T-cell (primary cell): ENCODE measurements around the gene STRIT1. TPM values are rescaled to one million over a fixed set of nuclear protein-coding genes. Genes with fewer than 3 reads are reported as not detected.

ENCODE experiments used
- ATAC-seq, 4 experiments: fragments of 200-7000 bp in 3 of 4; fragments of 150-1000 bp in 1 of 4; cut with Tn5 transposase; replicated peaks in 1 of 4; 1 replicate in 3 of 4; 2 replicates in 1 of 4; pipeline ENCODE4 v1.10.0; 2021; ENCODE audit warnings: moderate library complexity in 3 of 4, mild to moderate bottlenecking in 2 of 4, moderate number of reproducible peaks in 1 of 4
- CTCF ChIA-PET, 2 donors: fragments of 300-600 bp; sonication (Branson Sonifier 250); formaldehyde crosslinking; loops; one replicate each; lab custom pipeline; 2022; ENCODE audit warnings: antibody characterized with exemption in 2 of 2; lab: Charles Lee
- POLR2A ChIA-PET, 2 donors: fragments of 300-600 bp; sonication (Branson Sonifier 250); formaldehyde crosslinking; loops; one replicate each; lab custom pipeline; 2022; ENCODE audit warnings: antibody characterized with exemption in 2 of 2; lab: Charles Lee
- DNase-seq, 35 experiments: peaks; one replicate each; pipeline versions ENCODE4 v3.0.0 to v3.0.0-alpha.2; 2013 to 2023
- H3K27ac ChIP-seq: one replicate; pipeline ENCODE4 v1.5.1; 2013; ENCODE audit warnings: low read length
- H3K27me3 ChIP-seq, 2 experiments: replicated peaks in 1 of 2; 1 replicate in 1 of 2; 2 replicates in 1 of 2; pipeline versions ENCODE4 v1.6.1 to v1.7.0; 2013; ENCODE audit warnings: low read length in 1 of 2, mixed read lengths in 1 of 2; ENCODE audit not compliant: control insufficient read depth in 2 of 2, insufficient read depth in 2 of 2; ENCODE audit errors: extremely low read depth in 1 of 2
- H3K36me3 ChIP-seq, 2 donors: 1 replicate in 1 of 2; 2 replicates in 1 of 2; pipeline versions ENCODE4 v1.6.1 to v1.7.0; 2013; ENCODE audit warnings: low read length in 1 of 2; ENCODE audit not compliant: control insufficient read depth in 2 of 2, insufficient read depth in 1 of 2; ENCODE audit errors: extremely low read depth in 1 of 2
- H3K4me1 ChIP-seq, 2 experiments: 1 replicate in 1 of 2; 2 replicates in 1 of 2; pipeline versions ENCODE4 v1.6.1 to v1.7.0; 2013; ENCODE audit warnings: low read length in 2 of 2, mixed read lengths in 1 of 2; ENCODE audit not compliant: insufficient read depth in 2 of 2, control insufficient read depth in 1 of 2; ENCODE audit errors: extremely low read depth in 1 of 2
- H3K4me3 ChIP-seq, 2 donors: 1 replicate in 1 of 2; 2 replicates in 1 of 2; pipeline versions ENCODE4 v1.5.1 to v1.7.0; 2013; ENCODE audit warnings: mild to moderate bottlenecking in 2 of 2, low read length in 1 of 2, moderate library complexity in 1 of 2; ENCODE audit not compliant: control insufficient read depth in 1 of 2; ENCODE audit errors: extremely low read depth in 1 of 2
- H3K9me3 ChIP-seq: 2 replicates; pipeline ENCODE4 v1.7.0; 2013
- H3K27ac Mint-ChIP-seq, 2 donors: one replicate each; pipeline ENCODE4 v1.8.0; 2020 to 2021; ENCODE audit warnings: mild to moderate bottlenecking in 2 of 2, mixed read lengths in 2 of 2
- H3K27me3 Mint-ChIP-seq, 2 donors: one replicate each; pipeline ENCODE4 v1.8.0; 2021 to 2022; ENCODE audit warnings: mixed read lengths in 2 of 2
- H3K36me3 Mint-ChIP-seq: one replicate; pipeline ENCODE4 v1.8.0; 2021; ENCODE audit warnings: mixed read lengths
- H3K4me1 Mint-ChIP-seq, 3 donors: one replicate each; pipeline ENCODE4 v1.8.0; 2020 to 2022; ENCODE audit warnings: mixed read lengths in 3 of 3, mild to moderate bottlenecking in 1 of 3
- H3K4me3 Mint-ChIP-seq, 3 donors: one replicate each; pipeline ENCODE4 v1.8.0; 2020 to 2022; ENCODE audit warnings: mild to moderate bottlenecking in 3 of 3, mixed read lengths in 3 of 3, moderate library complexity in 3 of 3
- H3K9me3 Mint-ChIP-seq, 3 donors: one replicate each; pipeline ENCODE4 v1.8.0; 2020 to 2022; ENCODE audit warnings: mixed read lengths in 3 of 3
- WGBS: methylation state at CpG from one replicate; pipeline ENCODE4 v1.1.5; 2013; ENCODE audit warnings: missing lambda C conversion rate; ENCODE audit not compliant: insufficient coverage; 5-methylcytosine and 5-hydroxymethylcytosine counted together
- total RNA-seq, 35 experiments: library from RNA in 6 of 35; stranded (reverse) in 6 of 35; fragments of 120-200 nt in 1 of 35; gene quantifications; one replicate each; pipeline versions ENCODE4 v1.2.1 to v1.2.4 and lab custom pipeline; 2013 to 2026

The STRIT1 gene
- total RNA-seq, 5 donors from 2014 or later (not counting 1 experiment from before 2014, with no cell fraction given) = not detected

DNA sequence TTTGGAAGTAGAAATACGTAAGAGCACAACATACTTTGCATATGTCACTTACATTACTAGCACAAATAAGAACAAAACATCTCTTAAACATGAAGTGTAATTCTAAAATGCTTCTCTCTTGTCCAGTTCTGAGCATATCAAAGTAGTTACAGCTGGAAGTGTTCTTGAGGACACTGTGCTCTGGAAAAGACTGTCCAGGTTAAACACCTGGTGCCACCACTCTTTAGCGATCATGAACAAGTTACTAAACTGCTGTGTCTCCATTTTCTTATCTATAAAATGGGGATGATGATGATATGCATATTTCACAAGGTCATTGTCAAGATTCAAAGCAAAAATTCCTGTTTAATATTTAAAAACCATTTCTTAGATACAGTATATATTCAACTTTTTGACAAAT lies 790 bp downstream of the STRIT1 start:
- no peaks in the 10 kb centered on the region for H3K36me3 Mint-ChIP-seq
- no CpG with 5 or more reads among the region's 2 CpGs for WGBS
- no peak for DNase-seq

DNA sequence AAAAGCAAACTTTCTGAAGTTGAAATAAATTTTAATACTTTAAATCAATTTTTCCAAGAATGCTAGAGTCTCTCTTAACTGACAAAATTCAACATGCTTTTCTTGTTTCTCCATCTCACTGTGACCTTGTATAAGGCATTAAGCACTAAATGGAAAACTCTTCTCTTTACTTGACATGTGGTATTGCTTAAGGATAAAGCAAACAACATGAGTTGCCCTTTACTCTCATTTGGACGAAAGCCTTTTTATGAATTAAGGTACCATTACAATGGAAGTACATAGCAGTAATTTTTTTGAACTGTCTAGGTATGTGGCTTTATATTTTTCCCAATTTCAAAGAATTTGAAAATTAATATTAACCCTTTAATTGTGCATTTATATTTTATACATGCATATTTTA lies 1.4 kb downstream of the STRIT1 start:
- POLR2A ChIA-PET = no interaction called here
- CTCF ChIA-PET = no interaction called here

More for the DNA sequence above, 790 bp downstream of the STRIT1 start:
- ATAC-seq = no peak
- Mint-ChIP-seq H3K4me1 (no peaks in the 10 kb centered on the region), H3K27me3 (peaks cover 0 to 7% of the 10 kb centered on the region in 2 donors), H3K27ac (no peak overlapping the region), H3K4me3 (no peak overlapping the region), H3K9me3 (peaks cover 8 to 12% (median 10%) of the 10 kb centered on the region in 3 donors)
- Histone ChIP-seq H3K27ac (no peak overlapping the region), H3K4me1 (no peaks in the 10 kb centered on the region), H3K27me3 (no peaks in the 10 kb centered on the region), H3K4me3 (no peak overlapping the region), H3K36me3 (no peaks in the 10 kb centered on the region), H3K9me3 (no peaks in the 10 kb centered on the region)
- POLR2A ChIA-PET = no interaction called here
- CTCF ChIA-PET = no interaction called here

DNA sequence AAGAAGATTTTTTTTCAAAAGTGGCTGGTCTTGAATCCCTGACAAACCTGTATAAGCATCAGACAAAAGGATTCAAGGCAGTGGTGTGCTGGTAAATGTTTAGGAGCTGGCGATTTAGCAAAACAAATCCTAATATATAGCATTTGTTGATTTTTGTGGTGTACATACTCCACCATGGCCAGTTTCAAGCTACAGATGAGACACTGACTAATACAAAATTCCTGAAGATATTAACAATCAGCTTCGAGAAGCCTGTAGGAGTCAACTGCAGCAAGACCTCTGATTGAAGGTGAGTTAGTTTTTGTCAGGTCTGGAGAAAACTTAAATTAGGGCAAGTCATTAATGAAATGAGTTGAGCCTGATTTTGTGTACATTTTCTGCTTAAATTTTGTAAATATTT lies 6.7 kb downstream of the STRIT1 start:
- WGBS = no CpG with 5 or more reads among the region's 2 CpGs
- Histone ChIP-seq H3K4me3 (no peak overlapping the region), H3K4me1 (no peaks in the 10 kb centered on the region), H3K27me3 (no peaks in the 10 kb centered on the region), H3K36me3 (no peaks in the 10 kb centered on the region), H3K27ac (no peak overlapping the region), H3K9me3 (no peaks in the 10 kb centered on the region)
- ATAC-seq (no peak), DNase-seq (no peak)
- Mint-ChIP-seq H3K4me3 (no peak overlapping the region), H3K27ac (no peak overlapping the region), H3K36me3 (no peaks in the 10 kb centered on the region), H3K27me3 (no peaks in the 10 kb centered on the region), H3K9me3 (no peaks in the 10 kb centered on the region), H3K4me1 (no peaks in the 10 kb centered on the region)
- CTCF ChIA-PET = interaction anchor here in 1 of 2 donors (0.6 kb wide), 1 partner anchor 63 kb away, joined by 4 read pairs; no protein-coding TSS in a partner anchor
- POLR2A ChIA-PET = no interaction called here

More for the DNA sequence above, 1.4 kb downstream of the STRIT1 start:
- no peak overlapping the region for H3K27ac Mint-ChIP-seq
- Histone ChIP-seq H3K27me3 (no peaks in the 10 kb centered on the region), H3K27ac (no peak overlapping the region), H3K4me1 (no peaks in the 10 kb centered on the region), H3K9me3 (no peaks in the 10 kb centered on the region), H3K4me3 (no peak overlapping the region), H3K36me3 (no peaks in the 10 kb centered on the region)
- no peaks in the 10 kb centered on the region for H3K36me3 Mint-ChIP-seq
- no CpG with 5 or more reads among the region's 1 CpG for WGBS
- no peaks in the 10 kb centered on the region for H3K4me1 Mint-ChIP-seq
- H3K4me3 Mint-ChIP-seq = no peak overlapping the region
- DNase-seq = no peak
- peaks cover 4 to 7% (median 7%) of the 10 kb centered on the region in 3 donors for H3K9me3 Mint-ChIP-seq
- no peak for ATAC-seq
- H3K27me3 Mint-ChIP-seq = peaks cover 0 to 7% of the 10 kb centered on the region in 2 donors

DNA sequence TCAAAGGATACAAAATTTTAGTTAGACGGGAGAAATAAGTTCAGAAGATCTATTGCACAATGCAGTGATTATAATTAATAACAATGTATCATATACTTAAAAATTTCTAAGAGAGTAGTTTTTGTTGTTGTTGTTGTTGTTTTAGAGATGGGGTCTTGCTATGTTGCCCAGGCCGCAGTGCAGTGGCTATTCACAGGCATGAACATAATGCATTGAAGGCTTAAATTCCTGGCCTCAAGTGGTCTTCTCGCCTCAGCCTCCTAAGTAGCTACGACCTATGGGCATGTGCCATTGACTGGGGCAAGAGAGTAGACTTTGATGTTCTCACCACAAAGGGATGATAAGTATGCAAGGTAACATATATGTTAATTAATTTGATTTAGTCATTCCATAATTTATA lies 7.5 kb downstream of the STRIT1 start:
- H3K36me3 Mint-ChIP-seq = no peaks in the 10 kb centered on the region
- no peaks in the 10 kb centered on the region for H3K9me3 ChIP-seq
- no peaks in the 10 kb centered on the region for H3K27me3 Mint-ChIP-seq
- H3K27me3 ChIP-seq = no peaks in the 10 kb centered on the region
- H3K27ac Mint-ChIP-seq = no peak overlapping the region
- ChIA-PET CTCF (no interaction called here), POLR2A (no interaction called here)
- WGBS = 100% methylated on average over 1 of the region's 4 CpGs
- no peak overlapping the region for H3K4me3 Mint-ChIP-seq
- H3K4me1 Mint-ChIP-seq = no peaks in the 10 kb centered on the region
- H3K4me3 ChIP-seq = no peak overlapping the region
- DNase-seq (no peak), ATAC-seq (no peak)
- H3K4me1 ChIP-seq = no peaks in the 10 kb centered on the region
- no peak overlapping the region for H3K27ac ChIP-seq
- no peaks in the 10 kb centered on the region for H3K9me3 Mint-ChIP-seq
- H3K36me3 ChIP-seq = no peaks in the 10 kb centered on the region

DNA sequence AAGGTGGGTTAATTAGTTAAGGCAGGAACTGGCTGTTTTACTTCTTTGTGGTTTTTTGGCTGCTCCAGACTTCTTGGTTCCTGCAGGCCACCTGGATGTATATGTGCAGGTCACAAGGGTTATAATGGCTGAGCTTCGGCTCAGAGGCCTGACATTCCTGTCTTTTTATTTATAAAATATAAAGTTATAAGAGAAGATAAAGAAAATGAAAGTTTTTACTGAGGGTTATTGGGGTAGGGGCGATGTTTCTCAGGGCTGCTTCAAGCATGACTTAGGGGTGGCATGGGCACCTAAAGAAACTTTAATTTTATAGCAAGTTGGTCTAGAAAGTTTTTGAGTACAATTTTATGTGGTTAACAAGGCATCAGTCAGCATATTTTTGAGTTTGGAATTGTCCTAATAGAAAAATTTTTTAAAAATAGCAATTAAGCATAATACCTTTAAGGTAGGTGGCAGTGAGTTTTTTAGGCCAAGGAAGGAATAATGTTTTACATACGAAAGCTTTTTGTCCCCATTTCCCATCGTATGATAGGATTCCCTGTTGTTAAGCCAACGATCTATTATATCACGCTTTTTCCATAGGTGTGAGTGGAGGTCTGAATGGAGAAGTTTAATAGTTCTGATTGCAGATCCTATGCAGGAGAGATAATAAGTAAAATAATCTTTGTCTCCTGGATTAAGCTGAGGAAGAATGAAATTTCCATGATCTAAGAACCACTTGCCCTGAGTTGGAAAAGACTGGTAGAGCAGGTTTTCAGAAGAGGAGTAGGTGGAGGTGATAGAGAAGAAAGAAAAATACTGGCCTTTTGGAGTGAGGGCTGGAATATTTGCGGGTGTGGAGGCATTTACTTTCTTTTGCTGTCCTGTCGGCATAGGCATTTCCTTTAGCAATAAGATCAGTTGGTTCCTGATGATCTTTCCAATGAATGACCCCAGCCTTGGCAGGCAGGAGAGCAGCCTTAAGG lies 10.1 kb downstream of the STRIT1 start:
- no peaks in the 10 kb centered on the region for H3K27me3 ChIP-seq
- H3K9me3 Mint-ChIP-seq = peaks cover 0 to 3% (median 0%) of the 10 kb centered on the region in 3 donors
- H3K4me3 ChIP-seq = no peak overlapping the region
- 92% methylated on average over 4 of the region's 8 CpGs for WGBS
- CTCF ChIA-PET = no interaction called here
- no peaks in the 10 kb centered on the region for H3K36me3 ChIP-seq
- no peak for ATAC-seq
- H3K27ac Mint-ChIP-seq = no peak overlapping the region
- POLR2A ChIA-PET = no interaction called here
- no peaks in the 10 kb centered on the region for H3K4me1 Mint-ChIP-seq
- no peaks in the 10 kb centered on the region for H3K9me3 ChIP-seq
- no peaks in the 10 kb centered on the region for H3K36me3 Mint-ChIP-seq
- H3K4me1 ChIP-seq = no peaks in the 10 kb centered on the region
- DNase-seq = no peak
- no peaks in the 10 kb centered on the region for H3K27me3 Mint-ChIP-seq
- no peak overlapping the region for H3K27ac ChIP-seq
- no peak overlapping the region for H3K4me3 Mint-ChIP-seq

DNA sequence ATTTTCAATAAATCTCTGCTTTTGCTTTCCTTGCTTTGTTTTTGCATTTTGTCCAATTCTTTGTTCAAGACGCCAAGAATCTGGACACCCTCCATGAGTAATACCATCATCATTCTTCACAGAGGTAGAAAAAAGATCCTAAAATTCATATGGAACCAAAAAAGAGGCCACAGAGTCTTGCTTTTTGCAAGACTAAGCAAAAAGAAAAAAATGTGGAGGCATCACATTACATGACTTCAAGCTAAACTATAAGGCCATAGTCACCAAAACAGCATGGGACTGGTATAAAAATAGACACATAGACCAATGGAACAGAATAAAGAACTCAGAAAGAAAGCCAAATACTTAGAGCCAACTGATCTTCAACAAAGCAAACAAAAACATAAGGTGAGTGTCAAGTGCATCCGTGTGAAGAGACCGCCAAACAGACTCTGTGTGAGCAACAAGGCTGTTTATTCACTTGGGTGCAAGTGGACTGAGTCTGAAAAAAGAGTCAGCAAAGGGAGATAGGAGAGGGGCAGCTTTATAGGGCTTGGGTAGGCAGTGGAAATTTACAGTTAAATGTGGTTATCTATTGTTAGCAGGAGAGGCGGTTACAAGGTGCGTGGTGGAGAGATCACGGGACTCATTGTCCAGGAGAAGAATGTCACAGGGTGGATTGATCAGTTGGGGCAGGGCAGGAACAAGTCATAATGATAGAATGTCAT lies 10.9 kb downstream of the STRIT1 start:
- ChIA-PET POLR2A (no interaction called here), CTCF (no interaction called here)
- Mint-ChIP-seq H3K4me1 (no peaks in the 10 kb centered on the region), H3K4me3 (no peak overlapping the region), H3K9me3 (peaks cover 0 to 3% (median 0%) of the 10 kb centered on the region in 3 donors), H3K36me3 (no peaks in the 10 kb centered on the region), H3K27me3 (no peaks in the 10 kb centered on the region), H3K27ac (no peak overlapping the region)
- Histone ChIP-seq H3K36me3 (no peaks in the 10 kb centered on the region), H3K4me1 (no peaks in the 10 kb centered on the region), H3K27ac (no peak overlapping the region), H3K27me3 (no peaks in the 10 kb centered on the region), H3K4me3 (no peak overlapping the region), H3K9me3 (no peaks in the 10 kb centered on the region)
- ATAC-seq (no peak), DNase-seq (no peak)
- 70% methylated on average over 5 of the region's 6 CpGs for WGBS
